H1 (cell line): Measurements from ENCODE around the gene VAPA. TPM values are rescaled to one million over a fixed set of nuclear protein-coding genes. Genes with fewer than 3 reads are reported as not detected.

ENCODE experiments used
- CTCF ChIA-PET: fragments of 300-600 bp; sonication (Branson Sonifier 250); formaldehyde crosslinking; loops from one replicate; lab custom pipeline; 2021; ENCODE audit not compliant: partially characterized antibody; lab: Charles Lee
- POLR2A ChIA-PET: fragments of 300-600 bp; sonication (Branson Sonifier 250); formaldehyde crosslinking; loops from one replicate; lab custom pipeline; 2021; ENCODE audit warnings: inconsistent platforms; ENCODE audit not compliant: partially characterized antibody; lab: Charles Lee
- DNase-seq, 2 experiments: peaks; one replicate each; pipeline versions ENCODE4 v3.0.0 to v3.0.0-alpha.2; 2010 to 2022; ENCODE audit warnings: low spot score in 2 of 2, low read depth in 1 of 2, mixed read lengths in 1 of 2
- FAIRE-seq: peaks from 2 replicates; lab custom pipeline; 2011; peaks lifted over from hg19 to GRCh38; lab: Jason Lieb, UNC
- H2AFZ ChIP-seq: 2 replicates; pipeline ENCODE4 v1.8.1; 2012; ENCODE audit warnings: low read length, inconsistent platforms
- H2AK5ac ChIP-seq: 2 replicates; pipeline ENCODE4 v1.6.1; 2013; ENCODE audit warnings: low read depth, low read length
- H2BK120ac ChIP-seq: replicated peaks from 2 replicates; pipeline ENCODE3; 2013; ENCODE audit warnings: low read depth, low read length, inconsistent platforms
- H2BK12ac ChIP-seq: 2 replicates; pipeline ENCODE4 v1.6.1; 2013; ENCODE audit warnings: low read depth, low read length
- H2BK15ac ChIP-seq: 2 replicates; pipeline ENCODE4 v1.6.1; 2013; ENCODE audit warnings: low read length
- H2BK20ac ChIP-seq: 2 replicates; pipeline ENCODE4 v1.6.1; 2013; ENCODE audit warnings: low read length
- H2BK5ac ChIP-seq: 2 replicates; pipeline ENCODE4 v1.6.1; 2013; ENCODE audit warnings: low read depth, low read length
- H3K14ac ChIP-seq: 2 replicates; pipeline ENCODE4 v1.6.1; 2013; ENCODE audit warnings: inconsistent platforms; ENCODE audit not compliant: insufficient read length
- H3K18ac ChIP-seq: 2 replicates; pipeline ENCODE4 v1.6.1; 2013; ENCODE audit warnings: low read length; ENCODE audit errors: extremely low read depth
- H3K23ac ChIP-seq: 2 replicates; pipeline ENCODE4 v1.6.1; 2013; ENCODE audit warnings: inconsistent platforms; ENCODE audit not compliant: insufficient read length
- H3K23me2 ChIP-seq: 2 replicates; pipeline ENCODE4 v1.6.1; 2013; ENCODE audit warnings: low read depth, low read length
- H3K27ac ChIP-seq: 2 replicates; pipeline ENCODE4 v1.6.1; 2011; ENCODE audit warnings: low read depth, low read length, inconsistent platforms
- H3K27me3 ChIP-seq, 4 experiments: replicated peaks in 1 of 4; 1 replicate in 1 of 4; 2 replicates in 3 of 4; pipeline versions ENCODE4 v1.6.1 to v1.8.1; 2011 to 2013; ENCODE audit warnings: low read length in 3 of 4, mild to moderate bottlenecking in 3 of 4, inconsistent platforms in 2 of 4, mixed read lengths in 2 of 4, moderate library complexity in 1 of 4; ENCODE audit not compliant: control insufficient read depth in 3 of 4, insufficient read depth in 3 of 4; ENCODE audit errors: extremely low read depth in 1 of 4
- H3K36me3 ChIP-seq, 4 experiments: 2 replicates each; pipeline versions ENCODE4 v1.6.1 to v1.8.1; 2011 to 2013; ENCODE audit warnings: mild to moderate bottlenecking in 4 of 4, low read length in 3 of 4, moderate library complexity in 2 of 4, control low read depth in 1 of 4, inconsistent platforms in 1 of 4; ENCODE audit not compliant: insufficient read depth in 4 of 4, control insufficient read depth in 2 of 4
- H3K4ac ChIP-seq: replicated peaks from 2 replicates; pipeline ENCODE3; 2013; ENCODE audit warnings: low read length, low read depth, mixed read lengths, inconsistent platforms; ENCODE audit not compliant: insufficient read length
- H3K4me1 ChIP-seq, 4 experiments: replicated peaks in 1 of 4; 1 replicate in 1 of 4; 2 replicates in 3 of 4; pipeline versions ENCODE4 v1.6.1 to v1.8.1; 2011 to 2013; ENCODE audit warnings: low read length in 3 of 4, inconsistent platforms in 2 of 4, mixed read lengths in 1 of 4; ENCODE audit not compliant: insufficient read depth in 4 of 4, control insufficient read depth in 3 of 4
- H3K4me2 ChIP-seq, 2 experiments: 2 replicates each; pipeline versions ENCODE4 v1.6.1 to v1.8.1; 2011 to 2013; ENCODE audit warnings: low read depth in 2 of 2, low read length in 2 of 2, control low read depth in 1 of 2, inconsistent platforms in 1 of 2, mild to moderate bottlenecking in 1 of 2; ENCODE audit not compliant: insufficient read depth in 1 of 2
- H3K4me3 ChIP-seq, 4 experiments: fragments of 200-600, 300-600 bp in 1 of 4; sonication (generic), shearing (Covaris generic), sonication (Bioruptor Twin) in 1 of 4; 2 replicates each; pipeline versions ENCODE4 v1.5.1 to v1.8.1; 2011 to 2016; ENCODE audit warnings: low read length in 4 of 4, low read depth in 3 of 4, control low read depth in 2 of 4, inconsistent platforms in 2 of 4, mild to moderate bottlenecking in 2 of 4, mixed read lengths in 1 of 4, moderate library complexity in 1 of 4; ENCODE audit not compliant: insufficient read depth in 2 of 4; ENCODE audit errors: extremely low read depth in 1 of 4
- H3K56ac ChIP-seq: replicated peaks from 2 replicates; pipeline ENCODE3; 2013; ENCODE audit warnings: low read depth, mild to moderate bottlenecking, mixed read lengths, low read length, inconsistent platforms; ENCODE audit not compliant: insufficient read length
- H3K79me1 ChIP-seq: 2 replicates; pipeline ENCODE4 v1.6.1; 2013; ENCODE audit warnings: low read depth, low read length, control low read depth
- H3K79me2 ChIP-seq, 2 experiments: 2 replicates each; pipeline versions ENCODE4 v1.6.1 to v1.8.1; 2012 to 2013; ENCODE audit warnings: low read length in 2 of 2, mild to moderate bottlenecking in 2 of 2, inconsistent platforms in 1 of 2; ENCODE audit not compliant: insufficient read depth in 2 of 2, control insufficient read depth in 1 of 2
- H3K9ac ChIP-seq, 4 experiments: replicated peaks in 1 of 4; 1 replicate in 1 of 4; 2 replicates in 3 of 4; pipeline versions ENCODE4 v1.6.1 to v1.8.1; 2011 to 2013; ENCODE audit warnings: low read depth in 3 of 4, low read length in 3 of 4, control low read depth in 2 of 4, mild to moderate bottlenecking in 2 of 4, moderate library complexity in 2 of 4, inconsistent platforms in 1 of 4; ENCODE audit errors: extremely low read depth in 1 of 4
- H3K9me3 ChIP-seq, 2 experiments: 2 replicates each; pipeline versions ENCODE4 v1.6.1 to v1.8.1; 2012 to 2013; ENCODE audit warnings: mild to moderate bottlenecking in 2 of 2, moderate library complexity in 2 of 2, control low read depth in 1 of 2, inconsistent platforms in 1 of 2, low read depth in 1 of 2, low read length in 1 of 2, mixed read lengths in 1 of 2; ENCODE audit not compliant: insufficient read depth in 2 of 2
- H4K20me1 ChIP-seq, 2 experiments: replicated peaks in 1 of 2; 2 replicates each; pipeline versions ENCODE3 to v1.8.1; 2011 to 2013; ENCODE audit warnings: inconsistent platforms in 2 of 2, low read length in 2 of 2, mild to moderate bottlenecking in 1 of 2; ENCODE audit not compliant: insufficient read depth in 2 of 2, control insufficient read depth in 1 of 2
- H4K5ac ChIP-seq: 2 replicates; pipeline ENCODE4 v1.6.1; 2013; ENCODE audit warnings: low read length, low read depth, mixed read lengths, inconsistent platforms; ENCODE audit not compliant: insufficient read length
- H4K8ac ChIP-seq: 2 replicates; pipeline ENCODE4 v1.8.0; 2013; ENCODE audit warnings: mild to moderate bottlenecking, moderate library complexity, low read length, inconsistent platforms; ENCODE audit not compliant: insufficient read depth; ENCODE audit errors: extremely low read depth
- H4K91ac ChIP-seq: replicated peaks from 2 replicates; pipeline ENCODE3; 2013; ENCODE audit warnings: low read length, mixed read lengths, inconsistent platforms; ENCODE audit not compliant: insufficient read length
- ATF2 ChIP-seq: IDR thresholded peaks from 2 replicates; pipeline ENCODE4 v1.6.1; 2012; ENCODE audit warnings: low read length, inconsistent platforms
- BCL11A ChIP-seq, 2 experiments: IDR thresholded peaks; one replicate each; pipeline ENCODE4 v1.6.1; 2011; ENCODE audit warnings: low read depth in 2 of 2, low read length in 2 of 2, mild to moderate bottlenecking in 2 of 2
- HDAC6 ChIP-seq: IDR thresholded peaks from one replicate; pipeline ENCODE4 v1.7.1; 2012; ENCODE audit warnings: low read depth, mild to moderate bottlenecking, inconsistent platforms, low read length, moderate library complexity
- JUND ChIP-seq: IDR thresholded peaks from 2 replicates; pipeline ENCODE4 v1.6.1; 2011; ENCODE audit warnings: mild to moderate bottlenecking, improper control_type of control experiment, low read length
- KDM1A ChIP-seq: fragments of 200-600, 300-600 bp; sonication (generic); IDR thresholded peaks from 2 replicates; pipeline ENCODE4 v1.7.1; 2016; ENCODE audit warnings: mild to moderate bottlenecking, low read length, borderline replicate concordance
- NRF1 ChIP-seq: IDR thresholded peaks from 2 replicates; pipeline ENCODE4 v1.6.1; 2011; ENCODE audit warnings: mild to moderate bottlenecking, low read depth, low read length, improper control_type of control experiment
- POLR2A ChIP-seq, 2 experiments: IDR thresholded peaks; 1 replicate in 1 of 2; 2 replicates in 1 of 2; pipeline ENCODE4 v1.6.1; 2011; ENCODE audit warnings: low read depth in 2 of 2, low read length in 2 of 2, mild to moderate bottlenecking in 2 of 2; ENCODE audit errors: control extremely low read depth in 1 of 2
- RBBP5 ChIP-seq: IDR thresholded peaks from 2 replicates; pipeline ENCODE4 v1.7.1; 2012; ENCODE audit warnings: low read depth, mild to moderate bottlenecking, inconsistent platforms, low read length, moderate library complexity, borderline replicate concordance
- RFX5 ChIP-seq: IDR thresholded peaks from 2 replicates; pipeline ENCODE4 v1.6.1; 2011; ENCODE audit warnings: low read depth, low read length, improper control_type of control experiment, borderline replicate concordance
- RNF2 ChIP-seq: fragments of 200-900, 300-1000 bp; sonication (generic); IDR thresholded peaks from 2 replicates; pipeline ENCODE4 v1.7.1; 2016; ENCODE audit warnings: borderline replicate concordance, low read depth, mild to moderate bottlenecking, antibody characterized with exemption, low read length; ENCODE audit not compliant: poor library complexity, severe bottlenecking; ENCODE audit errors: missing control alignments
- SRF ChIP-seq: IDR thresholded peaks from 2 replicates; pipeline ENCODE4 v1.6.1; 2011; ENCODE audit warnings: mild to moderate bottlenecking, low read depth, low read length, moderate library complexity
- TEAD4 ChIP-seq: IDR thresholded peaks from 2 replicates; pipeline ENCODE4 v1.6.1; 2012; ENCODE audit warnings: low read depth, low read length, inconsistent platforms, mixed read lengths
- WGBS, 2 experiments: shearing (Covaris generic) in 1 of 2; methylation state at CpG; one replicate each; pipeline versions ENCODE4 v1.1.6 to v1.1.7; 2013 to 2015; ENCODE audit warnings: low lambda C conversion rate in 2 of 2, mixed read lengths in 2 of 2, inconsistent platforms in 1 of 2, low coverage in 1 of 2, missing lambda C conversion rate in 1 of 2; ENCODE audit not compliant: insufficient replicate concordance in 2 of 2, insufficient coverage in 1 of 2, insufficient read length in 1 of 2; ENCODE audit errors: extremely low coverage in 1 of 2, missing lambda C conversion rate in 1 of 2; 5-methylcytosine and 5-hydroxymethylcytosine counted together
- polyA plus RNA-seq, 7 experiments: library from polyadenylated mRNA; depleted of rRNA in 3 of 7; stranded (reverse) in 5 of 7; unstranded in 2 of 7; fragments of >200 nt in 5 of 7; fragments of 200-250 nt in 2 of 7; gene quantifications; 1 replicate in 5 of 7; 2 replicates in 1 of 7; 4 replicates in 1 of 7; pipeline versions ENCODE4 v1.2.1 to v1.2.3, GENCODE V29; 2011 to 2013; ENCODE audit warnings: missing spikeins in 2 of 7, mixed read lengths in 2 of 7
- total RNA-seq: library from RNA; stranded (reverse); fragmentation: NEBNext Ultra II Directional; extraction: Animal tissue kit (Norgen Biotek cat#: 25700); gene quantifications from 2 replicates; pipeline ENCODE4 v1.2.1, GENCODE V29; 2021

VAPA gene
- total and polyA plus RNA-seq, 2 of the 8 experiments (the other 6 are each of a cell fraction or from before 2014, with no cell fraction given): 79.7 to 130 TPM

GRCh38 chr18:9913151-9913525, 678 bp upstream of the VAPA start:
- CTCF ChIA-PET: interaction anchor here (1.2 kb wide), 1 partner anchor 13 kb away, joined by 4 read pairs; no protein-coding TSS in a partner anchor
- no peak for FAIRE-seq
- TF ChIP-seq TEAD4 (no peak), BCL11A (IDR thresholded peaks at IDR 0.05; ENCODE audit: low read depth in 2 of 2, low read length in 2 of 2) (no peak), HDAC6 (no peak), KDM1A (no peak), ATF2 (no peak), RFX5 (no peak), SRF (no peak), RNF2 (no peak), NRF1 (no peak), JUND (no peak), RBBP5 (no peak), POLR2A (IDR thresholded peaks at IDR 0.05; ENCODE audit: control extremely low read depth in 1 of 2, low read depth in 2 of 2, low read length in 2 of 2) (no peak)

More at GRCh38 chr18:9913151-9913525, 678 bp upstream of the VAPA start:
- H3K9ac ChIP-seq: peak overlapping the region in 1 of 4 experiments; percentile 8; a peak in 1 of 7 replicates
- H3K23ac ChIP-seq: no peak overlapping the region
- no peak overlapping the region for H2BK12ac ChIP-seq
- H3K18ac ChIP-seq: no peak overlapping the region
- no peak overlapping the region for H3K56ac ChIP-seq
- H2AFZ ChIP-seq: peak overlapping the region; percentile 36; the same call in 1 of the 2 replicates
- H3K14ac ChIP-seq: no peak overlapping the region
- H4K20me1 ChIP-seq: peaks cover 4 to 7% of the 10 kb centered on the region in 2 experiments
- 13% methylated on average over 12 of the region's 12 CpGs; no CpG with 5 or more reads in 1 of the 2 experiments for WGBS, 2 experiments
- no peak overlapping the region for H4K91ac ChIP-seq
- peak overlapping the region; percentile 67 to 73 for H3K4me2 ChIP-seq
- no peak overlapping the region for H2AK5ac ChIP-seq
- peaks cover 5% of the 10 kb centered on the region; the same call in 1 of the 2 replicates for H3K23me2 ChIP-seq
- H2BK5ac ChIP-seq: no peak overlapping the region
- no peak overlapping the region for H2BK20ac ChIP-seq
- H3K4me1 ChIP-seq: peaks cover 3 to 7% (median 4%) of the 10 kb centered on the region in 4 experiments; a peak in 6 of 7 replicates
- H4K5ac ChIP-seq: no peak overlapping the region
- H2BK120ac ChIP-seq: no peak overlapping the region
- H3K36me3 ChIP-seq: no peaks in the 10 kb centered on the region
- H3K27ac ChIP-seq: no peak overlapping the region
- no peak overlapping the region for H4K8ac ChIP-seq
- H3K79me1 ChIP-seq: no peaks in the 10 kb centered on the region
- DNase-seq: no peak
- peaks cover 18 to 36% of the 10 kb centered on the region in 2 experiments for H3K79me2 ChIP-seq
- H3K4ac ChIP-seq: no peak overlapping the region
- peak overlapping the region; percentile 82 to 96 (median 86) for H3K4me3 ChIP-seq
- H3K27me3 ChIP-seq: no peaks in the 10 kb centered on the region
- POLR2A ChIA-PET: interaction anchor here (0.6 to 3.3 kb wide), 9 partner anchors 9 to 202 kb away, joined by 3 to 14 read pairs (median 3); partner anchors contain the start of gene TXNDC2
- H2BK15ac ChIP-seq: no peak overlapping the region
- no peaks in the 10 kb centered on the region for H3K9me3 ChIP-seq
